ENCODE data around the gene MAPK8. TPM values are rescaled to one million over a fixed set of nuclear protein-coding genes. Genes with fewer than 3 reads are reported as not detected.

MAPK8 gene
- polyA plus RNA-seq, 2 of the 4 experiments (the other 2 are of a cell fraction), result 29.6 to 71.4 TPM

DNA sequence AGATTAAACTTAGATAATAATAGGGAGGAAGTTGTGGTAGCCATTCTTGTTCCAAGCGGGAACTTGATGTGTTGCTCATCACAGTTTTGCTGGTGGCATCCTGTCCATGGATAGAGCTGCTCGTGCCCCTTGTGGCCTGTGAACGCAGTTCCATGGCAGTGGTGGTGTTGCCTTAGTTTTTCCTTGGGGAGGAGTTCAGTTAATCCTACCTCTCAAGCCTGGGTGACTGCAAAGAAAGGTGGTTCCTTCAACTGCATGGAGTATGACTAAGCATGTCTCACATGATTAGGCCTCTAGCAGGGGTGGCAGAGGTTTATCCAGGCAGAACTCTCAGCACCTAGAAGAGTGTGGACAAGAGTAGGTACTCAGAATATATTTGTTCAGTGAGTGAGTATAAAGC is 99.7 kb downstream of the MAPK8 start:
- TF ChIP-seq, protein P1, sequence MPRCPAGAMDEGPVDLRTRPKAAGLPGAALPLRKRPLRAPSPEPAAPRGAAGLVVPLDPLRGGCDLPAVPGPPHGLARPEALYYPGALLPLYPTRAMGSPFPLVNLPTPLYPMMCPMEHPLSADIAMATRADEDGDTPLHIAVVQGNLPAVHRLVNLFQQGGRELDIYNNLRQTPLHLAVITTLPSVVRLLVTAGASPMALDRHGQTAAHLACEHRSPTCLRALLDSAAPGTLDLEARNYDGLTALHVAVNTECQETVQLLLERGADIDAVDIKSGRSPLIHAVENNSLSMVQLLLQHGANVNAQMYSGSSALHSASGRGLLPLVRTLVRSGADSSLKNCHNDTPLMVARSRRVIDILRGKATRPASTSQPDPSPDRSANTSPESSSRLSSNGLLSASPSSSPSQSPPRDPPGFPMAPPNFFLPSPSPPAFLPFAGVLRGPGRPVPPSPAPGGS (IDR thresholded peaks at IDR 0.05), result no peak
- TF ChIP-seq HEYL (CRISPR knock-in tag; IDR thresholded peaks at IDR 0.05) (no peak), CHD4 (IDR thresholded peaks at IDR 0.05; ENCODE audit: borderline replicate concordance) (no peak), PHF8 (IDR thresholded peaks at IDR 0.05; ENCODE audit: borderline replicate concordance, low read depth) (no peak), ESRRA (IDR thresholded peaks at IDR 0.05; ENCODE audit: borderline replicate concordance, low read length) (no peak), MAZ (IDR thresholded peaks at IDR 0.05; ENCODE audit: borderline replicate concordance, low read depth, low read length) (no peak), FOXS1 (CRISPR knock-in tag; IDR thresholded peaks at IDR 0.05) (no peak), RAD21 (conservative IDR thresholded peaks at IDR 0.05 in 1 of 2, IDR thresholded peaks at IDR 0.05 in 1 of 2) (no peak), EHMT2 (IDR thresholded peaks at IDR 0.05; ENCODE audit: low read depth) (no peak), GATA3 (IDR thresholded peaks at IDR 0.05; ENCODE audit: borderline replicate concordance) (no peak), TFCP2L1 (CRISPR knock-in tag; IDR thresholded peaks at IDR 0.05) (no peak), NR3C1 (IDR thresholded peaks at IDR 0.05) (no peak), USF2 (IDR thresholded peaks at IDR 0.05) (no peak), PBX3 (IDR thresholded peaks at IDR 0.05) (no peak)
- TF ChIP-seq, protein P2, sequence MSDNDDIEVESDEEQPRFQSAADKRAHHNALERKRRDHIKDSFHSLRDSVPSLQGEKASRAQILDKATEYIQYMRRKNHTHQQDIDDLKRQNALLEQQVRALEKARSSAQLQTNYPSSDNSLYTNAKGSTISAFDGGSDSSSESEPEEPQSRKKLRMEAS (IDR thresholded peaks at IDR 0.05), result no peak
- TF ChIP-seq, protein P3, sequence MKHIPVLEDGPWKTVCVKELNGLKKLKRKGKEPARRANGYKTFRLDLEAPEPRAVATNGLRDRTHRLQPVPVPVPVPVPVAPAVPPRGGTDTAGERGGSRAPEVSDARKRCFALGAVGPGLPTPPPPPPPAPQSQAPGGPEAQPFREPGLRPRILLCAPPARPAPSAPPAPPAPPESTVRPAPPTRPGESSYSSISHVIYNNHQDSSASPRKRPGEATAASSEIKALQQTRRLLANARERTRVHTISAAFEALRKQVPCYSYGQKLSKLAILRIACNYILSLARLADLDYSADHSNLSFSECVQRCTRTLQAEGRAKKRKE (CRISPR knock-in tag; IDR thresholded peaks at IDR 0.05; ENCODE audit: low read depth), result no peak
- H3K27ac ChIP-seq, result peak overlapping the region in 1 of 2 experiments; percentile 35; a peak in 1 of 6 replicates
- WGBS (ENCODE audit: missing lambda C conversion rate), result 67% methylated on average over 3 of the region's 3 CpGs
- ChIA-PET CTCF (interaction anchor here (0.7 to 1.5 kb wide), 3 partner anchors 23 to 42 kb away, joined by 3 to 5 read pairs (median 4); no protein-coding TSS in a partner anchor), POLR2A (no interaction called here)
- H3K4me1 ChIP-seq, result peaks cover 8% of the 10 kb centered on the region
- H3K4me2 ChIP-seq, result 0 out of 3 replicates have a peak overlapping the region, but pooled peaks have one; percentile 1
- no peak for FAIRE-seq
- no peaks in the 10 kb centered on the region for H3K9me3 ChIP-seq
- DNase-seq (ENCODE audit: low read depth in 1 of 2, low spot score in 1 of 2), result peak; percentile 2 to 32
- ATAC-seq, result peak; percentile 73 to 76
- H3K4me3 ChIP-seq, result no peak overlapping the region

GRCh38 chr10:48406658-48407057 is 100.2 kb downstream of the MAPK8 start:
- FAIRE-seq (no peak), ATAC-seq (0 out of 6 replicates have a peak, but pooled peaks of 1 of the 2 experiments have one; percentile 19), DNase-seq (ENCODE audit: low read depth in 1 of 2, low spot score in 1 of 2) (no peak)
- Histone ChIP-seq H3K4me3 (no peak overlapping the region), H3K27ac (0 out of 6 replicates have a peak overlapping the region, but pooled peaks of 1 of the 2 experiments have one; percentile 35), H3K4me1 (peaks cover 8% of the 10 kb centered on the region), H3K9me3 (no peaks in the 10 kb centered on the region), H3K4me2 (no peak overlapping the region)
- ChIA-PET CTCF (interaction anchor here (0.7 to 1.5 kb wide), 3 partner anchors 23 to 43 kb away, joined by 3 to 5 read pairs (median 4); no protein-coding TSS in a partner anchor), POLR2A (no interaction called here)
- 93% methylated on average over 4 of the region's 4 CpGs for whole genome bisulfite sequencing (ENCODE audit: missing lambda C conversion rate)
- TF ChIP-seq RCOR1 (IDR thresholded peaks at IDR 0.05; ENCODE audit: low read depth, low read length), result no peak
- TF ChIP-seq ZC3H11A (IDR thresholded peaks at IDR 0.05), result no peak
- TF ChIP-seq, protein P2 (IDR thresholded peaks at IDR 0.05), result no peak
- no peak for TF ChIP-seq MYC (IDR thresholded peaks at IDR 0.05; ENCODE audit: borderline replicate concordance, low read length)
- TF ChIP-seq SREBF2 (IDR thresholded peaks at IDR 0.05), result no peak
- no peak for TF ChIP-seq ZFP36 (IDR thresholded peaks at IDR 0.05; ENCODE audit: borderline replicate concordance, partially characterized antibody)
- TF ChIP-seq HEYL (CRISPR knock-in tag; IDR thresholded peaks at IDR 0.05), result no peak
- no peak for TF ChIP-seq ZSCAN20 (CRISPR knock-in tag; IDR thresholded peaks at IDR 0.05)
- TF ChIP-seq POLR2AphosphoS2 (conservative IDR thresholded peaks at IDR 0.05; ENCODE audit: low read length), result no peak
- TF ChIP-seq, protein P4, sequence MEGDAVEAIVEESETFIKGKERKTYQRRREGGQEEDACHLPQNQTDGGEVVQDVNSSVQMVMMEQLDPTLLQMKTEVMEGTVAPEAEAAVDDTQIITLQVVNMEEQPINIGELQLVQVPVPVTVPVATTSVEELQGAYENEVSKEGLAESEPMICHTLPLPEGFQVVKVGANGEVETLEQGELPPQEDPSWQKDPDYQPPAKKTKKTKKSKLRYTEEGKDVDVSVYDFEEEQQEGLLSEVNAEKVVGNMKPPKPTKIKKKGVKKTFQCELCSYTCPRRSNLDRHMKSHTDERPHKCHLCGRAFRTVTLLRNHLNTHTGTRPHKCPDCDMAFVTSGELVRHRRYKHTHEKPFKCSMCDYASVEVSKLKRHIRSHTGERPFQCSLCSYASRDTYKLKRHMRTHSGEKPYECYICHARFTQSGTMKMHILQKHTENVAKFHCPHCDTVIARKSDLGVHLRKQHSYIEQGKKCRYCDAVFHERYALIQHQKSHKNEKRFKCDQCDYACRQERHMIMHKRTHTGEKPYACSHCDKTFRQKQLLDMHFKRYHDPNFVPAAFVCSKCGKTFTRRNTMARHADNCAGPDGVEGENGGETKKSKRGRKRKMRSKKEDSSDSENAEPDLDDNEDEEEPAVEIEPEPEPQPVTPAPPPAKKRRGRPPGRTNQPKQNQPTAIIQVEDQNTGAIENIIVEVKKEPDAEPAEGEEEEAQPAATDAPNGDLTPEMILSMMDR (IDR thresholded peaks at IDR 0.05), result no peak
- TF ChIP-seq NFE2L2 (conservative IDR thresholded peaks at IDR 0.05; ENCODE audit: low read length), result no peak
- no peak for TF ChIP-seq FOSL2 (IDR thresholded peaks at IDR 0.05)
- TF ChIP-seq FOSL2 (CRISPR knock-in tag; IDR thresholded peaks at IDR 0.05), result no peak
- TF ChIP-seq FOSB (CRISPR knock-in tag; IDR thresholded peaks at IDR 0.05), result no peak
- no peak for TF ChIP-seq TP53 (CRISPR knock-in tag; IDR thresholded peaks at IDR 0.05)

Measured in A549 (cell line).